NCI-H2227 (cell line): ENCODE results near the gene ZNF419.
"Not testable (repeated sequence)": the region's sequence is repeated elsewhere in the genome, so short reads cannot be mapped to it uniquely, and the experiment has no call there.

ENCODE experiments used
- DNase-seq: peaks from one replicate; lab custom pipeline; 2025; ENCODE audit not compliant: unreplicated experiment; lab: John Stamatoyannopoulos, UW

The ZNF419 gene

DNA sequence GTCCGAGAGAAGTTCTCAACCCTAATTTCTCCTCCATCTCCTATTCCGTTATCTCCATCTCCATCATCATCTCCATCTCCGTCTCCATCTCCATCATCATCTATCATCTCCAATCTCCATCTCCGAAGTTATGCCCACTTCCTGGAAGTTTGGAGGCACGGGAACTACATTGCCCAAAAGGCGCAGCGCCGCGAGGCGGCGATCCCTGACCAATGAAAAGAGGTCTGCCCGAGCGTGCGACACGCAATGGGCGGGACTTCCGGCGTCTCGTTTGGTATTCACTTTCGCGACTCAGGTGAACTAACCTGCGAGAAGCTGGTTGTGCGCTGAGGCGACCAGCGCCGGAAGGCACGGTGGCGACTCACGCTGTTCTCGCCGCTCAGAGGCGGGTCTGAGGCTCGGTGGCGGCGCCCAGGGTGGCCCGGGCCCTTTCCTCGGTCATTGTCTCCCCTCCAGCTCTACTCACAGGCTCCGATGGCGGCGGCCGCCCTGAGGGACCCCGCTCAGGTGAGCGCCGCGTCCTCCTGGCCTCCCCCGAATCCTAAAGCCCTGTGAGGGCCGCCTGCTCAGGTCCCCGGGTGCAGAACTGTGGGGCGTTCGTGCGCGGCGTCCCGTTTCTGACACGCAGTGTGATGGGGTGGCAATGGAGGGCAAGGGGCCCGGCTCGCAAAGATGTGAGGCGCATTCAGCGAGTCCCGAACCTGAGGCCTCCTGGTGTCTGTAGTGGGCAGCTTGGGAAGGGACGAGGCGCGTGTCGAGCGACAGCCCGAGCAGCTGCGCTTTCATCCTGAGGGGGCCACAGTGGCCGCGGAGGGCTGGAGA is at the start of gene ZNF419:
ZNF419 (plus strand) TSS at position 274 of the 822 bp plus-strand sequence; CDS start at position 475, 201 bp downstream.
- peak; percentile 98 for DNase-seq

DNA sequence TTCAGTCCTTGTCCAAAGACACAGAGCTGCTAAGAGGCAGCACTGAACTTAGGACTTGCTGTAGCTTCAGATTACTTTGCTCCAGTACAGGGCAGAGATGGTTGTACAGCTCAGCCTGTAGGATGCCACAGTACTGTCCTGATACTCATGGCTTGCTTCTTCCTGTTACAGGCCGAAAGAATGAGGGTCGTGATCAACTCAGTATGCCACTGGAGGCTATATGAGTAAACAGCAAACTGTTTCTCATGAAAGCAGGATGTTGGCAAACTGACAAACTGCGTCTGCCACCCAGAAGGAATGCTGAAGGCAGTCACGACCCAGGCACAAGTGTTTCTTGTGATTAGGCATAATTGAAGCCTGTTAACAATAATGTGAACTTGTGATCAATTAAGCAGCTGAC is 49.6 kb upstream of the ZNF419 start:
- no peak for DNase-seq

DNA sequence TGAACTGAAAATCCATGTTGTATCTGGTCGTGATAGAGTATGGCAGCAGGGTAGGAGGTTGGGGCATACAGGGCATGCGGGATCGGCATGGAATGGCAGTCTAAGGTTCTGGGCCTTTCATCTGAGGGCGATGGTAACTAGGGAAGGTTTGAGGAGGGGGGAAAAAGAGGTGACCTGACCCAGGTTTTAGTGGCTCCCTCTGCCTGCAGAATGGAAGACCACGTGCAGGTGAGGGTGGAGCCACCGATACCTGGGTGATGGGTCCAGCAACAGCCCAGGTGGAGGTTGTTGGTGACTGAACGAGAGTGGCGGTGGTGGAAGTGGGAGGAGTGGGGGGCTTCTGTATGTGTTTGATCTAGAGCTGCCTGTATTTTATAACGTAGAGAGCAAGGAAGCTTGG is 48.6 kb upstream of the ZNF419 start:
- DNase-seq = no peak

- DNase-seq = no peak
Observed at GRCh38 chr19:57441979-57442752, 45.4 kb upstream of the ZNF419 start.

DNA sequence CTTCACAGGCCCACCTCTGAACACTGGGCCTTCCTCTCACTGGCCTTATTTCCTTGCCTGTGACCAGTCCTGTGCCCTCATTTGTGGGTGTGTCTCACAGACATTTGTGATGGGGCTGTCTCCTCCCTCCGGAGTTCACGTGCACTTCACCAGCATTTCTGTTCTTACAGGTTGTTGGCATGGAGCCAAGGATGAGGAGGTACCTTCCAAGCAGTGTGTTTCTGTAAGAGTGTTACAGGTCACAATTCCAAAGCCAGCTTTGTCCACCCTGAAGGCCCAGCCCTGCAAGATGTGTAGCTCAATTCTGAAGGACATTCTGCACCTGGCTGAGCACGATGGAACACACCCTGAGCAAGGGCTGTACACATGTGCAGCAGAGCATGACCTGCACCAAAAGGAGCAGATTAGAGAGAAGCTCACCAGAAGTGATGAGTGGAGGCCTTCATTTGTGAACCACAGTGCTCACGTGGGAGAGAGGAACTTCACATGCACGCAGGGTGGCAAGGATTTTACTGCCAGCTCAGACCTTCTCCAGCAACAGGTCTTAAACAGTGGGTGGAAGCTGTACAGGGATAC is 44.3 kb upstream of the ZNF419 start:
- no peak for DNase-seq

GRCh38 chr19:57452307-57452706 is 35.2 kb upstream of the ZNF419 start:
- DNase-seq = no peak

DNA sequence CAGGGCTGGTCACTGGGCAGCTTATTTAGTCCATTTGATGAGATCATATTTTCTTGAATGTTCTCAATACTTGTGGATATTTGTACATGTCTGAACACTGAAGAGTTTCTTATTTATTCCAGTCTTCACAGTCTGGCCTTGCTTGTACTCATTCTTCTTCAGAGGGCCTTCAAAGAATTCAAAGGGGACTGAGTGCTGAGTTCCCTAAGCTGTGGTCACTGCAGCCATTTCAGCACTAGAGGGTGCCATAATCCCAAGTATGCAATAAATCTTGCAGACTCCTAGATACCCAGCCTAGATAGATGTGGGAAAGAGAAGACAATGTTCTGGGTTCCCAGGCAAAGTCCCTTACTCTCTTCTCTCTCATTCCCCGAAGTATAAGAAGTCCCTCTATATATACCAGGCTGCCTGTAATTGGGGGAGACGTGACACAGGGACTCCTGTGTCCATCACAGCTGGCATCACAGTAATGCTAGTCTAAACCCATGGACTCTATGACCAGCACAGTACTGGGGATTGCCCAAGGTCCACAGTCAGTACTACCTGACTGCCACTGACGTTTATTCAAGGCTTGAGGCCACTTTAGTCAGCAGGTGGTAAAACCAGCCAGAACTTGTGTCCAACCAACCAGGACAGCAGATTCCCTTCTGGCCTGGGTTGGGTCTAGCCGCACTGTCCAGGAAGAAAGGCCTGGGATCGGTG is 21.7 kb upstream of the ZNF419 start:
- no peak for DNase-seq

DNA sequence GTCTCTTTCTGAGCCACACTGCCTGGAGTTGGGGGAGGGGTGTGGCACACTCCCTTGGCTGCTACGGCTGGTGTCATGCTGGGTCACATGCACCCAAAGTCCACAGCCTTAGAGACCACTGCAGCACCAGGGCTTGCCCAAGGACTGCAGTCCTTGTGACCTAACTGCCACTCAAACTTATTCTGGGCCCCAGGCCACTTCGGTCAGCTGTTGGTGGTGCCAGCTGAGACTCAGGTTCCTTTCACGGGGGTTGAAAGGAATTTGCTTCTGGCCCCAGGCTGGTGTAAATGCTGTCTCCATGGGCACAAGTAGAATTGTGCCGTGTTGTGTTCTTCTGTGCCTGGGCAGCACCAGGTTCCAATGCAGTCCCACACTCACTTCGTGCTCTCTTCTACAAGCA is 21.1 kb upstream of the ZNF419 start:
- no peak for DNase-seq

DNA sequence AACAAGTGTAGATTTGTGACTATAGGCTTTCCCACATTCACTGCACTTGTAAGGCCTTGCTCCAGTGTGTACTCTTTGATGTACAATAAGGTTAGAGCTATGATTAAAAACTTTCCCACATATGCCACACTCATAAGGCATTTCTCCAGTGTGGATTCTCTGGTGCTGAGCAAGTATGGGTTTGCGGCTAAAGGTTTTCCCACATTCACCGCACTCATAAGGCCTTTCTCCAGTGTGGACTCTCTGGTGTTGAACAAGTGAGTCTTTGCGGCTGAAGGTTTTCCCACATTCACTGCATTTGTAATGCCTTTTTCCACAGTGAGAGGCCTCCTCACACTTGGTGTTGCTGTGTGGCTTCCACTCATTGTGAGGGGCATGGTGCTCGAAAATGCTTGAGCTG is 13.9 kb upstream of the ZNF419 start:
- peak; percentile 25 for DNase-seq

GRCh38 chr19:57477191-57478008 is 10.2 kb upstream of the ZNF419 start, which contains the start of gene ZNF772:
Gene ZNF772, minus strand, starts transcription at chr19:57477566. Its CDS starts 257 bp downstream, at chr19:57477309.
- peak; percentile 98 for DNase-seq

DNA sequence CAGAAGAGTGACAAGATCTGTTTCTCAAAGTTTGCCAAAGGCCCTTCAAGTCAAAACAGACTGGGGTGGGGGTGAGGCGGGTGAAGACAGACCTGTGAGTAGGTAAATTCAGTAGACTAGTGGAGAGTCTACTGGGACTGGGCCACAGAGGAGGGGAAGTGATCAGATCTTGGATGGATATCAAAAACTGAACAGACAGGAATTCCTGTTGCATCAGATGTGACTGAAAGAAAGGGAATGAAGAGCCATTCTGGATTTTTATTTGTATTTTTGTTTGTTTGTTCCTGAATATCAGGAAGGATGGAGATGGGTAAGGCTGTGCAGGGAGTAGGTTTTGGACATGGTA is 722 bp downstream of the ZNF419 start:
- not testable (repeated sequence) for DNase-seq

GRCh38 chr19:57499332-57499679 is 11.8 kb downstream of the ZNF419 start:
- not testable (repeated sequence) for DNase-seq

GRCh38 chr19:57499680-57500395 is 12.3 kb downstream of the ZNF419 start, which contains the start of gene ZNF773:
Gene ZNF773, plus strand, starts transcription at chr19:57499938. Its CDS starts 143 bp downstream, at chr19:57500081.
- peak; percentile 100 for DNase-seq

GRCh38 chr19:57500400-57500799 is 12.8 kb downstream of the ZNF419 start:
- DNase-seq = not testable (repeated sequence)

GRCh38 chr19:57506163-57506562 is 18.6 kb downstream of the ZNF419 start:
- no peak for DNase-seq

DNA sequence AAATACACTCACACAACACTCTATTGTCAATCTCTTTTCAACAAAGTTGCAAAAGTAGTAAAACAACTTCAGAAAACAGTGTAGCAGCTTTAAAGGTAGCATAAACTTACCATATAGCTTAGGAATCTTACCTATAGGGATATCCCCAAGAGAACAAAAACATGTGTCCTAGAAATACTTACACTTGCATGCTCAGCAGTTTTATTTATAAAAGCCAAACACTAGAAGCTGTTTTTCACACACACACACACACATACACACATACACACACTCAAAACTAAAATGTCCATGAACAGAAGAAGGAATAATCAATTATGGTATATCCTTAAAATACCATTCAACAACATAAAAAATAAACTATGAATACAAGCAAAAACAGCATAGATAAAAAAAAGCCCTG is 23.9 kb downstream of the ZNF419 start:
- no peak for DNase-seq

DNA sequence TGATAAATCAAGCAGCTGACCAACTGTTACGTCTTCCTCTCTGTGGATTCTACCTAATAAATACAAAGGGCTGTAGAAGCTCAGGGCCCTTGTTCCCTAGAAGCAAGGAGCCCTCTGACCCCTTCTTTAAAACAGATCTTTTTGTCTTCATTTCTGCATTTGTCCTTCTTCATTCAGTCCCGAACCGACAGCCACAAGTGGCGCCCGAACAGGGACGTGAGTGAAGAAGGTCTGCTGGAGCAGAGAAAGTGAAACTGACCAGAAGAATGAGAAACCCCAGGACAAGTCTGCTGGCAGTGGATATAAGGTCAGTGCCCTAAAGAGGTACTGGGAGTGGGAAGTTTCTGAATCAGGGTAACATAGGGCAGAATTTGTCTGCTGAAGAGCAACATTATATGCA is 25.3 kb downstream of the ZNF419 start:
- peak; percentile 62 for DNase-seq

- DNase-seq = no peak
Observed at GRCh38 chr19:57515255-57515654, 27.7 kb downstream of the ZNF419 start.

DNA sequence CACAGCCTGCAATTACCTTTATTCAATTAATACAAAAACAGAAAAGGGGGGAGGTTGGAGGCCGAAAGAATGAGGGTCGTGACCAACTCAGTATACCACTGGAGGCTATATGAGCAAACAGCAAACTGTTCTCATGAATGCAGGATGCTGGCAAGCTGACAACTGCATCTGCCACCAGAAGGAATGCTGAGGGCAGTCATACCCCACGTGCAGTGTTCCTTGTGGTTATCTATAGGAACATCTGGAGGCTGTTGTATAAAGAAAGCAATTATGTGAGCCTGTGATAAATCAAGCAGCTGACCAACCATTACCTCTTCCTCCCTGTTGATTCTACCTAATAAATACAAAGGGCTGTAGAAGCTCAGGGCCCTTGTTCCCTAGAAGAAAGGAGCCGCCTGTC is 30.5 kb downstream of the ZNF419 start:
- DNase-seq = not testable (repeated sequence)
